Vagina (tissue), 2 donors: ENCODE results near the gene SEC14L5.

ENCODE experiments used
- CTCF ChIP-seq, 3 experiments: fragments of 450-650 bp in 2 of 3; fragments of 200-600 bp in 1 of 3; sonication (generic) in 1 of 3; IDR thresholded peaks; one replicate each; pipeline ENCODE4 v1.5.1; 2017 to 2019; ENCODE audit warnings: antibody characterized with exemption in 3 of 3, mild to moderate bottlenecking in 2 of 3, moderate library complexity in 2 of 3
- POLR2A ChIP-seq, 2 donors: fragments of 450-650 bp; IDR thresholded peaks; one replicate each; pipeline ENCODE4 v1.6.1; 2017; ENCODE audit warnings: antibody characterized with exemption in 2 of 2, mild to moderate bottlenecking in 2 of 2, moderate library complexity in 2 of 2
- POLR2AphosphoS5 ChIP-seq, 2 donors: sonication (generic); formaldehyde crosslinking; IDR thresholded peaks; one replicate each; pipeline ENCODE4 v1.9.0; 2017; ENCODE audit warnings: antibody characterized with exemption in 2 of 2, mild to moderate bottlenecking in 2 of 2, low read depth in 1 of 2; ENCODE audit not compliant: insufficient read depth in 1 of 2

- TF ChIP-seq POLR2AphosphoS5 (IDR thresholded peaks at IDR 0.05; ENCODE audit: insufficient read depth in 1 of 2, low read depth in 1 of 2) (no peak), CTCF (IDR thresholded peaks at IDR 0.05) (no peak), POLR2A (IDR thresholded peaks at IDR 0.05) (no peak)
These were observed 76.0 kb downstream of the SEC14L5 start for GRCh38 chr16:5034167-5034523.
